SK-N-SH (cell line): ENCODE data around the gene SLC47A1. TPM values are rescaled to one million over a fixed set of nuclear protein-coding genes. Genes with fewer than 3 reads are reported as not detected.

Experiments used
- CTCF ChIA-PET: fragments of 300-600, 350-600 bp; formaldehyde crosslinking; extraction: SDS; loops from one replicate; lab custom pipeline; 2021; lab: Yijun Ruan, JAX
- POLR2A ChIA-PET: fragments of 350-600 bp; sonication (Branson Sonifier 250); formaldehyde crosslinking; extraction: SDS; loops from one replicate; lab custom pipeline; 2020; ENCODE audit warnings: antibody characterized with exemption, inconsistent platforms; lab: Yijun Ruan, JAX
- DNase-seq: peaks from one replicate; pipeline ENCODE4 v3.0.0; 2012
- H2AFZ ChIP-seq: fragments of 200-600 bp; sonication (generic); 2 replicates; pipeline ENCODE4 v1.8.1; 2016; ENCODE audit warnings: antibody characterized with exemption, mild to moderate bottlenecking, low read depth
- H3F3A ChIP-seq: fragments of 200-600 bp; sonication (generic); replicated peaks from 2 replicates; pipeline ENCODE3; 2016; ENCODE audit warnings: antibody characterized with exemption, mild to moderate bottlenecking; ENCODE audit not compliant: insufficient read depth
- H3K27ac ChIP-seq, 2 experiments: fragments of 200-500 bp in 1 of 2; fragments of 200-600 bp in 1 of 2; sonication (Bioruptor generic) in 1 of 2; sonication (generic), shearing (Covaris generic) in 1 of 2; 2 replicates each; pipeline versions ENCODE4 v1.5.1 to v1.6.1; 2014 to 2016; ENCODE audit warnings: low read depth in 2 of 2, inconsistent platforms in 1 of 2, low read length in 1 of 2, mild to moderate bottlenecking in 1 of 2, mixed read lengths in 1 of 2
- H3K27me3 ChIP-seq: fragments of 200-600 bp; sonication (generic), shearing (Covaris generic); 2 replicates; pipeline ENCODE4 v1.6.1; 2016; ENCODE audit warnings: mixed run types; ENCODE audit not compliant: insufficient read depth
- H3K36me3 ChIP-seq, 2 experiments: fragments of 200-500 bp in 1 of 2; fragments of 200-600 bp in 1 of 2; sonication (Bioruptor generic) in 1 of 2; sonication (generic) in 1 of 2; replicated peaks in 1 of 2; 2 replicates each; pipeline versions ENCODE3 to v1.5.1; 2014 to 2016; ENCODE audit warnings: low read length in 1 of 2, mild to moderate bottlenecking in 1 of 2; ENCODE audit not compliant: insufficient read depth in 2 of 2, control insufficient read depth in 1 of 2
- H3K4me1 ChIP-seq, 2 experiments: fragments of 200-500 bp in 1 of 2; fragments of 200-600 bp in 1 of 2; sonication (Bioruptor generic) in 1 of 2; sonication (generic), shearing (Covaris generic) in 1 of 2; 2 replicates each; pipeline versions ENCODE4 v1.5.1 to v1.6.1; 2014 to 2016; ENCODE audit warnings: low read depth in 1 of 2, low read length in 1 of 2, mixed run types in 1 of 2; ENCODE audit not compliant: insufficient read depth in 2 of 2, control insufficient read depth in 1 of 2
- H3K4me2 ChIP-seq: fragments of 200-600 bp; sonication (generic), shearing (Covaris generic); 2 replicates; pipeline ENCODE4 v1.6.1; 2017; ENCODE audit warnings: mixed run types
- H3K4me3 ChIP-seq, 2 experiments: fragments of 200-500 bp in 1 of 2; fragments of 200-600 bp in 1 of 2; sonication (Bioruptor generic) in 1 of 2; sonication (generic), shearing (Covaris generic) in 1 of 2; 2 replicates each; pipeline versions ENCODE4 v1.5.1 to v1.8.1; 2014 to 2016; ENCODE audit warnings: low read depth in 2 of 2, inconsistent platforms in 1 of 2, low read length in 1 of 2, mild to moderate bottlenecking in 1 of 2, mixed read lengths in 1 of 2, moderate library complexity in 1 of 2
- H3K79me2 ChIP-seq: fragments of 200-600 bp; sonication (generic); 2 replicates; pipeline ENCODE4 v1.8.1; 2017; ENCODE audit warnings: mild to moderate bottlenecking; ENCODE audit not compliant: insufficient read depth
- H3K9ac ChIP-seq: fragments of 200-600 bp; sonication (generic); 2 replicates; pipeline ENCODE4 v1.6.1; 2017; ENCODE audit warnings: mixed run types
- H3K9me2 ChIP-seq: fragments of 200-600 bp; sonication (generic); 2 replicates; pipeline ENCODE4 v1.6.1; 2017; ENCODE audit warnings: mixed run types
- H3K9me3 ChIP-seq: fragments of 200-600 bp; sonication (generic); 2 replicates; pipeline ENCODE4 v1.6.1; 2017; ENCODE audit warnings: mixed run types, mild to moderate bottlenecking, moderate library complexity
- H4K20me1 ChIP-seq: fragments of 200-600 bp; sonication (generic); 2 replicates; pipeline ENCODE4 v1.6.1; 2017; ENCODE audit warnings: mild to moderate bottlenecking, mixed run types; ENCODE audit not compliant: insufficient read depth
- EP300 ChIP-seq, 2 experiments: IDR thresholded peaks; 2 replicates each; pipeline versions ENCODE4 v1.4.0 to v1.6.1; 2012; ENCODE audit warnings: borderline replicate concordance in 1 of 2, low read depth in 1 of 2, low read length in 1 of 2
- EZH2phosphoT487 ChIP-seq: fragments of 200-600 bp; sonication (generic); IDR thresholded peaks from 2 replicates; pipeline ENCODE4 v1.6.1; 2017; ENCODE audit warnings: low read depth, mixed run types, mild to moderate bottlenecking, antibody characterized with exemption, moderate library complexity, borderline replicate concordance
- FOXJ3 ChIP-seq: sonication (generic); formaldehyde crosslinking; IDR thresholded peaks from 2 replicates; pipeline ENCODE4 v1.5.1; 2020; ENCODE audit warnings: mild to moderate bottlenecking, missing genetic modification reagents
- GABPA ChIP-seq: IDR thresholded peaks from 2 replicates; pipeline ENCODE4 v1.4.0; 2012; ENCODE audit warnings: low read depth, mild to moderate bottlenecking
- MXI1 ChIP-seq: IDR thresholded peaks from 2 replicates; pipeline ENCODE4 v1.6.1; 2012; ENCODE audit warnings: mild to moderate bottlenecking, low read depth, low read length, improper control_type of control experiment
- POLR2AphosphoS5 ChIP-seq: IDR thresholded peaks from 2 replicates; pipeline ENCODE4 v1.6.1; 2012; ENCODE audit warnings: low read depth, low read length
- RCOR1 ChIP-seq: fragments of 150-350 bp; IDR thresholded peaks from 2 replicates; pipeline ENCODE4 v1.6.1; 2017; ENCODE audit warnings: antibody characterized with exemption, low read length
- RFX5 ChIP-seq: IDR thresholded peaks from 2 replicates; pipeline ENCODE4 v1.6.1; 2012; ENCODE audit warnings: mild to moderate bottlenecking, improper control_type of control experiment, low read length
- SMC3 ChIP-seq: IDR thresholded peaks from 2 replicates; pipeline ENCODE4 v1.6.1; 2012; ENCODE audit warnings: low read depth, low read length, improper control_type of control experiment
- TCF12 ChIP-seq: IDR thresholded peaks from 2 replicates; pipeline ENCODE4 v1.4.0; 2012
- TEAD4 ChIP-seq: IDR thresholded peaks from 2 replicates; pipeline ENCODE4 v1.4.0; 2012; ENCODE audit warnings: mild to moderate bottlenecking, borderline replicate concordance; ENCODE audit not compliant: insufficient read depth
- YY1 ChIP-seq: IDR thresholded peaks from 2 replicates; pipeline ENCODE4 v1.4.0; 2012; ENCODE audit warnings: low read depth, mild to moderate bottlenecking
- whole genome bisulfite sequencing: methylation state at CpG from one replicate; pipeline ENCODE4 v1.1.6; 2017; ENCODE audit warnings: low lambda C conversion rate; 5-methylcytosine and 5-hydroxymethylcytosine counted together
- polyA plus RNA-seq, 3 experiments: library from polyadenylated mRNA; depleted of rRNA; stranded (reverse); fragments of >200 nt; gene quantifications; 2 replicates each; pipeline ENCODE4 v1.2.3, GENCODE V29; 2012
- TF ChIP-seq, protein P1 (sequence below): IDR thresholded peaks from 2 replicates; pipeline ENCODE4 v1.4.0; 2012; ENCODE audit warnings: low read depth, borderline replicate concordance
- TF ChIP-seq, protein P2 (sequence below): fragments of 200-600 bp; sonication (generic); IDR thresholded peaks from 2 replicates; pipeline ENCODE4 v1.6.1; 2017; ENCODE audit warnings: antibody characterized with exemption, mild to moderate bottlenecking, moderate library complexity

Gene SLC47A1
- polyA plus RNA-seq, 1 of the 3 experiments (the other 2 are of a cell fraction) = 3.5 TPM

DNA sequence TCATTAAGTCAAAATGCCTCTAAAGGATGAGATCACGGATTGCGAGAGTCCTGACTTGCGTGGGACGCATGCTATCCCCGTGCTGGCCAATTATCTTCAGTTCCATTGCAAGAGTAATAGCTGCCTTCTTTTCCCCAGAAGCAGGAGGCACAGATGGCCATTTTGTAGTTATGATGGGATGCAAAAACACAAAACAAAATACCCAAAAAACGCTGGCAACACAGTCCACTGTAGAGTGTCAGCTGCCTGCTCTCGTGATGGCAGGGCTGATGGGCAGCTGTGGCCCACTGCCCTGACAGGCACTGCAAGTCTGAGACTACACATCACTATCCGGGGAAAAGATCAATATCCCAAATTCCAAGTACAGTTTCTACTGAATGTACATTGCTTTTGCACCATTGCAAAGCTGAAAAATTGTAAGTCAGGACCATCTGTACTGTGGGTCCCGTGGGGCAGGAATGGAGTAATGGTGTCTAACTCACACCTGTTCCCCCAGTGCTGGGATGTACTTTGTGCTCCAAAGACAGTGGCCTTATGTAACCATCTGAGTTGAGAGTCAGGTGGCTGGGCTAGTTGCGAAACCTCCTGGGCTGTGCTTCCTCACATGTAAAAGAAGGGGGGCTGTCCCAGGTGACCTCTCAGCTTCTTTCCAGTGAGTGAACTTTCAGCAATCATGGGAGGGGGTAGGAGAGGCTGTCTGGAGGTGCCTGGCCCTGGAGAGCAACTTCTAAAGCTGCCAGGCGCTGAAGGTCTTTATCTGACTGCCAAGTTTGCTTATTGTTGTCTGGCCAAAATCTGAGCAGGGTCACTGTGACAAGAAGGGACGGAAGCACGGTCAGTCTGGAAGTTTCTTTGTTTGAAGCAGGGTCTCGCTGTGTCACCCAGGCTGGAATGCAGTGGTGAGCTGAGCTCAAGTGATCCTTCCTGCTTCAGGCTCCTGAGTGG is 4.7 kb downstream of the SLC47A1 start:
- H3K4me1 ChIP-seq = no peaks in the 10 kb centered on the region; a peak in 1 of 4 replicates
- no peak for TF ChIP-seq POLR2AphosphoS5
- no peaks in the 10 kb centered on the region for H3K36me3 ChIP-seq
- no peak overlapping the region for H3K4me2 ChIP-seq
- H3F3A ChIP-seq = no peaks in the 10 kb centered on the region
- no peaks in the 10 kb centered on the region for H3K9me3 ChIP-seq
- H3K9ac ChIP-seq = no peak overlapping the region
- no peaks in the 10 kb centered on the region for H3K79me2 ChIP-seq
- 92% methylated on average over 14 of the region's 14 CpGs for WGBS
- H4K20me1 ChIP-seq = no peaks in the 10 kb centered on the region
- ChIA-PET POLR2A (no interaction called here), CTCF (interaction anchor here (1.2 to 1.7 kb wide), 2 partner anchors 25 to 224 kb away, joined by 4 to 5 read pairs; no protein-coding TSS in a partner anchor)
- H3K27ac ChIP-seq = no peak overlapping the region
- no peak for DNase-seq
- H2AFZ ChIP-seq = no peak overlapping the region
- H3K9me2 ChIP-seq = no peaks in the 10 kb centered on the region
- no peaks in the 10 kb centered on the region for H3K27me3 ChIP-seq
- H3K4me3 ChIP-seq = no peak overlapping the region

DNA sequence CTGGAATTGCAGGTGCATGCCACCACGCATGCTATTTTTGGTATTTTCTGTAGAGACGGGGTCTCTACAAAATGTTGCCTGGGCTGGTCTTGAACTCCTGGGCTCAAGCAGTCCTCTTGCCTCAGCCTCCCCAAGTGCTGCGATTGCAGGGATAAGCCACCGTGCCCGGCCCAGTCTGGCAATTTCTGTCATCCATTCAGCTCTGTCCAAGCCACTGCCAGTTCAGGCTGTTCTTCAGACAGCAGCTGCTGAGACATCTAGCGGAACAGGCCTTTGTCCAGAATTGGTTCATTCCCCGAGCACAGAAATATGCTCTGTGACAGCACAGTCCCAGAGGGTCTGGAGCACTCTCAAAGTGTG is 5.4 kb downstream of the SLC47A1 start:
- H3K9me2 ChIP-seq = no peaks in the 10 kb centered on the region
- TF ChIP-seq, protein P1, sequence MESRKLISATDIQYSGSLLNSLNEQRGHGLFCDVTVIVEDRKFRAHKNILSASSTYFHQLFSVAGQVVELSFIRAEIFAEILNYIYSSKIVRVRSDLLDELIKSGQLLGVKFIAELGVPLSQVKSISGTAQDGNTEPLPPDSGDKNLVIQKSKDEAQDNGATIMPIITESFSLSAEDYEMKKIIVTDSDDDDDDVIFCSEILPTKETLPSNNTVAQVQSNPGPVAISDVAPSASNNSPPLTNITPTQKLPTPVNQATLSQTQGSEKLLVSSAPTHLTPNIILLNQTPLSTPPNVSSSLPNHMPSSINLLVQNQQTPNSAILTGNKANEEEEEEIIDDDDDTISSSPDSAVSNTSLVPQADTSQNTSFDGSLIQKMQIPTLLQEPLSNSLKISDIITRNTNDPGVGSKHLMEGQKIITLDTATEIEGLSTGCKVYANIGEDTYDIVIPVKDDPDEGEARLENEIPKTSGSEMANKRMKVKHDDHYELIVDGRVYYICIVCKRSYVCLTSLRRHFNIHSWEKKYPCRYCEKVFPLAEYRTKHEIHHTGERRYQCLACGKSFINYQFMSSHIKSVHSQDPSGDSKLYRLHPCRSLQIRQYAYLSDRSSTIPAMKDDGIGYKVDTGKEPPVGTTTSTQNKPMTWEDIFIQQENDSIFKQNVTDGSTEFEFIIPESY = no peak
- TF ChIP-seq FOXJ3 (CRISPR knock-in tag) (no peak), YY1 (no peak), MXI1 (no peak), EZH2phosphoT487 (no peak)
- no peak overlapping the region for H3K27ac ChIP-seq
- no peak for DNase-seq
- H2AFZ ChIP-seq = no peak overlapping the region
- H3K27me3 ChIP-seq = no peaks in the 10 kb centered on the region
- H3K4me3 ChIP-seq = no peak overlapping the region
- no peaks in the 10 kb centered on the region; a peak in 1 of 4 replicates for H3K4me1 ChIP-seq
- CTCF ChIA-PET = interaction anchor here (1.0 to 1.7 kb wide), 2 partner anchors 26 to 216 kb away, joined by 3 to 5 read pairs; no protein-coding TSS in a partner anchor
- 98% methylated on average over 5 of the region's 7 CpGs for WGBS
- no peak overlapping the region for H3K9ac ChIP-seq
- no peak overlapping the region for H3K4me2 ChIP-seq
- H3K36me3 ChIP-seq = no peaks in the 10 kb centered on the region
- no peaks in the 10 kb centered on the region for H3K9me3 ChIP-seq
- POLR2A ChIA-PET = no interaction called here
- H4K20me1 ChIP-seq = no peaks in the 10 kb centered on the region
- no peaks in the 10 kb centered on the region for H3F3A ChIP-seq
- H3K79me2 ChIP-seq = no peaks in the 10 kb centered on the region

DNA sequence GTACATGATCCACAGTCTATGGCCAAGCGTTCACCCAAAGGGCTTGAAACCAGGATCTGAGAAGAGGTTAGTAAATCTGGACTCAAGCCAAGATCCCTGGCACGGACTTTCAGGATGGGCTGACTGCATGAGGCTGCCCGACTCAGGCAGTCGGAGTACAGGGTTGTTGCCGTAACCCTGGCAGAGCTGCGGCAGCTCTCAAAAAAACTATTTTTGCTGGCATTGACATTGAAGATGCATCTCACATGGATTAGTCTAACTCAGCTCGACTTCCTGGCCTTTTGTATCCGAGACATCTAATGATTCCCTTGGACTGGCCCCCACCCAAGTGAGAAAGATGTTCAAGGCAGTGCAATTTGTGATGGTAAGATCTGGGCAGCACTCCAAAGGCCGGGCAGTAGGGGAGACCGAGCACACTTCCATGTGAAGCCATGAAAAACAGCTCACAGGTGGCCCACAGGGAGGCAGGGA is 6.2 kb downstream of the SLC47A1 start:
- 90% methylated on average over 10 of the region's 10 CpGs for WGBS
- H3K4me3 ChIP-seq = no peak overlapping the region
- no peaks in the 10 kb centered on the region for H3K36me3 ChIP-seq
- no peaks in the 10 kb centered on the region for H3F3A ChIP-seq
- CTCF ChIA-PET = interaction anchor here (1.0 to 1.4 kb wide), 3 partner anchors 93 to 226 kb away, joined by 3 to 4 read pairs (median 3); no protein-coding TSS in a partner anchor
- H3K9ac ChIP-seq = no peak overlapping the region
- no peaks in the 10 kb centered on the region for H3K27me3 ChIP-seq
- POLR2A ChIA-PET = no interaction called here
- H3K4me2 ChIP-seq = no peak overlapping the region
- no peaks in the 10 kb centered on the region for H4K20me1 ChIP-seq
- DNase-seq = no peak
- no peaks in the 10 kb centered on the region for H3K79me2 ChIP-seq
- no peak overlapping the region for H2AFZ ChIP-seq
- no peak overlapping the region for H3K27ac ChIP-seq
- H3K9me2 ChIP-seq = no peaks in the 10 kb centered on the region
- no peaks in the 10 kb centered on the region for H3K9me3 ChIP-seq
- no peaks in the 10 kb centered on the region for H3K4me1 ChIP-seq
- TF ChIP-seq FOXJ3 (CRISPR knock-in tag) (no peak), EP300 (IDR thresholded peaks at IDR 0.05; ENCODE audit: borderline replicate concordance in 1 of 2, low read depth in 1 of 2, low read length in 1 of 2) (no peak), TEAD4 (no peak), SMC3 (no peak), RFX5 (no peak), RCOR1 (no peak), GABPA (no peak), TCF12 (no peak)
- TF ChIP-seq, protein P1 = no peak
- TF ChIP-seq, protein P2, sequence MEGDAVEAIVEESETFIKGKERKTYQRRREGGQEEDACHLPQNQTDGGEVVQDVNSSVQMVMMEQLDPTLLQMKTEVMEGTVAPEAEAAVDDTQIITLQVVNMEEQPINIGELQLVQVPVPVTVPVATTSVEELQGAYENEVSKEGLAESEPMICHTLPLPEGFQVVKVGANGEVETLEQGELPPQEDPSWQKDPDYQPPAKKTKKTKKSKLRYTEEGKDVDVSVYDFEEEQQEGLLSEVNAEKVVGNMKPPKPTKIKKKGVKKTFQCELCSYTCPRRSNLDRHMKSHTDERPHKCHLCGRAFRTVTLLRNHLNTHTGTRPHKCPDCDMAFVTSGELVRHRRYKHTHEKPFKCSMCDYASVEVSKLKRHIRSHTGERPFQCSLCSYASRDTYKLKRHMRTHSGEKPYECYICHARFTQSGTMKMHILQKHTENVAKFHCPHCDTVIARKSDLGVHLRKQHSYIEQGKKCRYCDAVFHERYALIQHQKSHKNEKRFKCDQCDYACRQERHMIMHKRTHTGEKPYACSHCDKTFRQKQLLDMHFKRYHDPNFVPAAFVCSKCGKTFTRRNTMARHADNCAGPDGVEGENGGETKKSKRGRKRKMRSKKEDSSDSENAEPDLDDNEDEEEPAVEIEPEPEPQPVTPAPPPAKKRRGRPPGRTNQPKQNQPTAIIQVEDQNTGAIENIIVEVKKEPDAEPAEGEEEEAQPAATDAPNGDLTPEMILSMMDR = no peak
